Mucosa of rectum (tissue), 2 donors: ENCODE results near the gene ZNF444.

ENCODE experiments used
- H3K27ac ChIP-seq, 2 donors: one replicate each; pipeline ENCODE4 v1.7.0; 2013; ENCODE audit warnings: inconsistent platforms in 2 of 2, low read depth in 2 of 2, low read length in 2 of 2
- H3K27me3 ChIP-seq, 2 donors: one replicate each; pipeline ENCODE4 v1.7.0; 2013; ENCODE audit warnings: low read length in 2 of 2; ENCODE audit not compliant: control insufficient read depth in 2 of 2, insufficient read depth in 2 of 2
- H3K36me3 ChIP-seq, 2 donors: one replicate each; pipeline ENCODE4 v1.7.0; 2013; ENCODE audit warnings: low read length in 2 of 2; ENCODE audit not compliant: control insufficient read depth in 2 of 2, insufficient read depth in 2 of 2
- H3K4me1 ChIP-seq, 2 donors: one replicate each; pipeline ENCODE4 v1.7.0; 2013; ENCODE audit warnings: low read length in 2 of 2, mild to moderate bottlenecking in 1 of 2; ENCODE audit not compliant: control insufficient read depth in 2 of 2, insufficient read depth in 2 of 2
- H3K4me3 ChIP-seq, 2 donors: one replicate each; pipeline ENCODE4 v1.7.0; 2013; ENCODE audit warnings: low read length in 2 of 2
- H3K9ac ChIP-seq, 2 donors: one replicate each; pipeline ENCODE4 v1.7.0; 2013; ENCODE audit warnings: low read length in 2 of 2, low read depth in 1 of 2, mild to moderate bottlenecking in 1 of 2
- H3K9me3 ChIP-seq, 2 donors: one replicate each; pipeline ENCODE4 v1.7.0; 2013; ENCODE audit warnings: low read length in 2 of 2; ENCODE audit not compliant: control insufficient read depth in 2 of 2
- donor health status: healthy.
- donor health status: Normal muscosa, but diverticular disease.

ZNF444 gene

GRCh38 chr19:56136362-56136761, 4.7 kb upstream of the ZNF444 start:
- no peak overlapping the region for H3K4me3 ChIP-seq
- H3K27me3 ChIP-seq = no peaks in the 10 kb centered on the region
- H3K9me3 ChIP-seq = no peaks in the 10 kb centered on the region
- H3K27ac ChIP-seq = no peak overlapping the region
- H3K36me3 ChIP-seq = no peaks in the 10 kb centered on the region
- H3K4me1 ChIP-seq = peaks cover 12 to 22% of the 10 kb centered on the region in 2 donors
- no peak overlapping the region for H3K9ac ChIP-seq

DNA sequence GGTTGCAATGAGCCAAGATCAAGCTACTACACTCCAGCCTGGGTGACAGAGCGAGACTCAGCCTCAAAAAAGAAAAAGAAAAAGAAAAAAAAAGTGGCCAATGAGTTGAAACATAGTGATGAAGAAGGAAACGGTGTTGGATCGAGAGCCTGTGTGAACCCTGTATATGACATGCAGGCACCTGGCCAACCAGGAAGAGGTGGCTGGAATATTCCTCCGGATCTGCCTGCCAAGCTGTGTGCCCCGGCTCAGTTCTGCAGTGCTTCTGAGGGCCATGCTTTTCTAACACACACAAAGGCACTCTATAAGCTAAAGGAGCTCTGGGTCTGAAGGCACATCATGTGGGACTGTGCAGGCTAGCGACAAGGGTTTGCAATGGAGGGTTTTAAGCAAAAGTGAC, 3.7 kb upstream of the ZNF444 start:
- H3K4me1 ChIP-seq = peaks cover 19 to 28% of the 10 kb centered on the region in 2 donors
- H3K27ac ChIP-seq = peak overlapping the region; percentile 80 to 82
- no peaks in the 10 kb centered on the region for H3K36me3 ChIP-seq
- no peaks in the 10 kb centered on the region for H3K27me3 ChIP-seq
- H3K9ac ChIP-seq = no peak overlapping the region
- no peak overlapping the region for H3K4me3 ChIP-seq
- H3K9me3 ChIP-seq = no peaks in the 10 kb centered on the region

- peak overlapping the region in 1 of 2 donors; percentile 6 for H3K9ac ChIP-seq
- H3K4me3 ChIP-seq = no peak overlapping the region
- no peaks in the 10 kb centered on the region for H3K36me3 ChIP-seq
- no peaks in the 10 kb centered on the region for H3K9me3 ChIP-seq
- H3K27ac ChIP-seq = peak overlapping the region; percentile 80 to 82
- no peaks in the 10 kb centered on the region for H3K27me3 ChIP-seq
- peaks cover 26 to 34% of the 10 kb centered on the region in 2 donors for H3K4me1 ChIP-seq
Observed at GRCh38 chr19:56138069-56138468, 3.0 kb upstream of the ZNF444 start.

DNA sequence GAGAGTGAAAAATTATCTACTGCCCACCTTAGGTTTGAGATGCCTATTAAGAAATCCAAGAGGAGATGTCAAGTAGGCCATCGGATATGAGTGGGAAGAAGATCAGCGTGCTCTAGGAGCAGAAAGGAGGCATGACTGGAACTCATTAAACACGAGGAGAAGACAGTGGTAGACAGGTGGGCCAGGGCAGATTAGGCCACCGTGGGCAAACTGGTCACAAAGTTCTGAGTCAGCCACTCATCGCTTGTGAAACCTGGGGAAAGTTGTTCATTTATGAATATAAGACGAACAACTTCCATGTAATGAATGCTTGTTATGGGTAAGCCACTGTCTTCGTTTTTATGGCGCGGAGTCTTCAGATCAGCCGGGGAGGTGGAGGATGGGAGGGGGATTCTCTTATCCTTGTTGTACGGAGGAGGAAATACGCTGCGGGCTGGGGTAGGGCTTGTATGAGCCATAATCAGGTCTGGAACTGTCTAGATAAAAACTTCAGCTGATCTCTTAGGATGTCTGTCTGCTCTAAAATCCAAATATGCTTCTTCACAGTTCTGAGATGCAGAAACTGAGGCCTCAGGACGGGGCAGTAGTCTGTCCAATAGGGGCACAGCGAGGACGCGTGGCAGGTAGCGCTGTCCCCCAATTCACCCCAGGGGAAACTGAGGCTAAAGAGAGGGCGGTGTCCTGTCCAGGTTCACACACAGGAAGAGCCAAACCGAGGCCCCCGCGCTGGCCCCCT, 1.1 kb upstream of the ZNF444 start:
- Histone ChIP-seq H3K9me3 (no peaks in the 10 kb centered on the region), H3K4me1 (peaks cover 29 to 33% of the 10 kb centered on the region in 2 donors), H3K36me3 (no peaks in the 10 kb centered on the region), H3K27me3 (no peaks in the 10 kb centered on the region), H3K4me3 (peak overlapping the region; percentile 77 to 80), H3K9ac (peak overlapping the region; percentile 75 to 81), H3K27ac (peak overlapping the region; percentile 80 to 87)

GRCh38 chr19:56141417-56141993, 418 bp downstream of the ZNF444 start:
- peaks cover 29 to 31% of the 10 kb centered on the region in 2 donors for H3K4me1 ChIP-seq
- H3K27ac ChIP-seq = peak overlapping the region; percentile 80 to 87
- no peaks in the 10 kb centered on the region for H3K27me3 ChIP-seq
- peak overlapping the region; percentile 77 to 80 for H3K4me3 ChIP-seq
- H3K9ac ChIP-seq = peak overlapping the region; percentile 60 to 75
- no peaks in the 10 kb centered on the region for H3K9me3 ChIP-seq
- no peaks in the 10 kb centered on the region for H3K36me3 ChIP-seq

DNA sequence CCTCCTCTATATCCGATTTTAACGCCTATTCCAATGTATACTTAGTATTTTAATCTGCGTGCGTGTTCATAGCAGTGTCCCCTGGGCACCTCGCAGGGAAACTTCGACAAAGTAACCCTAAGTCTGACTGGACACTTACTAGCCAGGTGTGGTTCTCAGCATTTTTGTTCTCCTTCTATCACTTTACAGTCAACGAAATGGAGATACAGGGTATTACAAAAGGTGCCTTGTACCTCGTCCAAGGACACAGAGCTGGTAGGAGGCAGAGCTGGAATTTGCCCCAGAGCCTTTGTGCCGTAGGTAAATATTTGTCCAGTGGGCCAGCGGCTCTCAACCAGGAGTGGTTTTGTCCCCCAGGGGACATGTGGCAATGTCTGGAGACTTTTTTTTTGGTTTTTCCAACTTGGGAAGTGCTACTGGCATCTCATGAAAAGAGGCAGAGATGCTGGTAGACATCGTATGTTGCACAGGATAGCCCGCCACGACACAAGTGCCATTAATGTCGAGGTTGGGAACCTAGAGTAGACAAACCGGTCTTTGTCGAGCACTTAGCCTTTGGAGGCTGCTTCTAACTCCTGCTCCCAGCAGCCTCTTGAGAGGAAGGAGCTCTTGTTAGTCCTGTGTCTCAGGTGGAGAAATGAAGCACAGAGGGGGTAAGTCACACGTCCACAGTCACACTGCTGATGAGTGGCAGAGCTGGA, 1.1 kb downstream of the ZNF444 start:
- Histone ChIP-seq H3K9ac (peak overlapping the region; percentile 60 to 67), H3K9me3 (no peaks in the 10 kb centered on the region), H3K36me3 (peaks cover 0 to 2% of the 10 kb centered on the region in 2 donors), H3K27me3 (no peaks in the 10 kb centered on the region), H3K27ac (peak overlapping the region; percentile 80 to 87), H3K4me3 (peak overlapping the region; percentile 77 to 80), H3K4me1 (peaks cover 29 to 31% of the 10 kb centered on the region in 2 donors)

GRCh38 chr19:56142897-56143434, 1.9 kb downstream of the ZNF444 start:
- Histone ChIP-seq H3K27ac (peak overlapping the region; percentile 80 to 87), H3K9me3 (no peaks in the 10 kb centered on the region), H3K4me1 (peaks cover 26 to 29% of the 10 kb centered on the region in 2 donors), H3K4me3 (peak overlapping the region in 1 of 2 donors; percentile 80), H3K27me3 (no peaks in the 10 kb centered on the region), H3K36me3 (peaks cover 0 to 3% of the 10 kb centered on the region in 2 donors), H3K9ac (peak overlapping the region in 1 of 2 donors; percentile 52)

- Histone ChIP-seq H3K27me3 (no peaks in the 10 kb centered on the region), H3K27ac (no peak overlapping the region), H3K4me3 (no peak overlapping the region), H3K4me1 (peaks cover 24 to 25% of the 10 kb centered on the region in 2 donors), H3K36me3 (peaks cover 3 to 10% of the 10 kb centered on the region in 2 donors), H3K9me3 (no peaks in the 10 kb centered on the region), H3K9ac (no peak overlapping the region)
Observed at GRCh38 chr19:56144376-56144775, 3.3 kb downstream of the ZNF444 start.

GRCh38 chr19:56144831-56145230, 3.7 kb downstream of the ZNF444 start:
- no peak overlapping the region for H3K9ac ChIP-seq
- H3K36me3 ChIP-seq = peaks cover 3 to 14% of the 10 kb centered on the region in 2 donors
- peaks cover 23% of the 10 kb centered on the region in 2 donors for H3K4me1 ChIP-seq
- no peaks in the 10 kb centered on the region for H3K9me3 ChIP-seq
- no peak overlapping the region for H3K27ac ChIP-seq
- H3K4me3 ChIP-seq = no peak overlapping the region
- H3K27me3 ChIP-seq = no peaks in the 10 kb centered on the region

- no peak overlapping the region for H3K4me3 ChIP-seq
- H3K9ac ChIP-seq = no peak overlapping the region
Observed at GRCh38 chr19:56145698-56146097, 4.6 kb downstream of the ZNF444 start.

More at GRCh38 chr19:56145698-56146097, 4.6 kb downstream of the ZNF444 start:
- peaks cover 16 to 18% of the 10 kb centered on the region in 2 donors for H3K4me1 ChIP-seq
- no peaks in the 10 kb centered on the region for H3K27me3 ChIP-seq
- peaks cover 3 to 18% of the 10 kb centered on the region in 2 donors for H3K36me3 ChIP-seq
- no peak overlapping the region for H3K27ac ChIP-seq
- no peaks in the 10 kb centered on the region for H3K9me3 ChIP-seq
